ENCODE results near the gene RBBP6.
"Not testable (repeated sequence)": the region's sequence is repeated elsewhere in the genome, so short reads cannot be mapped to it uniquely, and the experiment has no call there.

Gene RBBP6

GRCh38 chr16:24539295-24539849 lies at the start of gene RBBP6:
RBBP6 (plus strand) TSS chr16:24539566; CDS start chr16:24540627, 1,061 bp downstream.
- peak; percentile 91 for DNase-seq

- no peak for DNase-seq
Measured at GRCh38 chr16:24490866-24491265, 48.5 kb upstream of the RBBP6 start.

GRCh38 chr16:24491731-24492130 lies 47.6 kb upstream of the RBBP6 start:
- DNase-seq = no peak

GRCh38 chr16:24493821-24494220 lies 45.5 kb upstream of the RBBP6 start:
- DNase-seq = no peak

GRCh38 chr16:24495207-24495606 lies 44.2 kb upstream of the RBBP6 start:
- DNase-seq = not testable (repeated sequence)

- no peak for DNase-seq
Measured at GRCh38 chr16:24497440-24497839, 41.9 kb upstream of the RBBP6 start.

- DNase-seq = no peak
Measured at GRCh38 chr16:24499193-24499814, 40.1 kb upstream of the RBBP6 start.

GRCh38 chr16:24504472-24505345 lies 34.7 kb upstream of the RBBP6 start:
- DNase-seq = peak; percentile 54

- DNase-seq = no peak
Measured at GRCh38 chr16:24505959-24506358, 33.4 kb upstream of the RBBP6 start.

- DNase-seq = no peak
Measured at GRCh38 chr16:24507959-24508480, 31.3 kb upstream of the RBBP6 start.

GRCh38 chr16:24508614-24509013 lies 30.8 kb upstream of the RBBP6 start:
- DNase-seq = no peak

- DNase-seq = no peak
Measured at GRCh38 chr16:24509536-24509935, 29.8 kb upstream of the RBBP6 start.

- DNase-seq = no peak
Measured at GRCh38 chr16:24511174-24511573, 28.2 kb upstream of the RBBP6 start.

- no peak for DNase-seq
Measured at GRCh38 chr16:24511792-24512191, 27.6 kb upstream of the RBBP6 start.

- no peak for DNase-seq
Measured at GRCh38 chr16:24514096-24514495, 25.3 kb upstream of the RBBP6 start.

GRCh38 chr16:24515186-24515585 lies 24.2 kb upstream of the RBBP6 start:
- no peak for DNase-seq

GRCh38 chr16:24516900-24517669 lies 22.3 kb upstream of the RBBP6 start:
- peak; percentile 80 for DNase-seq

- DNase-seq = no peak
Measured at GRCh38 chr16:24518498-24518897, 20.9 kb upstream of the RBBP6 start.

GRCh38 chr16:24520983-24521382 lies 18.4 kb upstream of the RBBP6 start:
- DNase-seq = no peak

GRCh38 chr16:24522751-24523150 lies 16.6 kb upstream of the RBBP6 start:
- no peak for DNase-seq

GRCh38 chr16:24523569-24523968 lies 15.8 kb upstream of the RBBP6 start:
- no peak for DNase-seq

GRCh38 chr16:24524855-24525677 lies 14.3 kb upstream of the RBBP6 start:
- no peak for DNase-seq

All from CD4-positive, alpha-beta T cell treated with Interleukin-6 for 4 hours (primary cell).